GM18508 (cell line): ENCODE results near the gene DHX35.
"Not testable (repeated sequence)": the region's sequence is repeated elsewhere in the genome, so short reads cannot be mapped to it uniquely, and the experiment has no call there.

Experiments
- ATAC-seq: cut with Tn5 transposase; IDR thresholded peaks from one replicate; pipeline ENCODE4 v1.9.1; 2021; ENCODE audit warnings: moderate number of reproducible peaks; ENCODE audit not compliant: insufficient read depth, unreplicated experiment

Gene DHX35

DNA sequence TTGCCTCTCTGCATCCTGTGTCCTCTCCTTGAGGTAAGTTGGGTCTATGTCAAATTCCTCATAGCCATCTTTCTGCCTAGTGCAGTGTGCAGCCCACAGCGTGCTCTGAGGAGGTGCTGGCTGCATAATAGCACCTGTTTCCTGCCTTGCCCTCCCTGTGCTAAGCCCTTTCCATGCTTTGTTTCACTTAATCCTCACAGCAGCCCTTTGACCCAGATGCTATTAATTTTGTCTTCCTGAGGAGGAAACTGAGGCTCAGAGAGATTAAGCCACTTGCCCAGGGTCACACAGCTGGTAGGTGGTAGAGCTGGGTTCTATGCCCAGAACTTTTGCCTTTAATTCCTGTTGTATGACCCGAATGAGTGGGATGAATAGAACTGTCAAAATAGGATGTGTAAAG, 22.5 kb upstream of the DHX35 start:
- ATAC-seq, result no peak

- ATAC-seq, result no peak
Measured at GRCh38 chr20:38940644-38941043, 21.5 kb upstream of the DHX35 start.

GRCh38 chr20:38941726-38942389, 20.3 kb upstream of the DHX35 start:
- no peak for ATAC-seq

DNA sequence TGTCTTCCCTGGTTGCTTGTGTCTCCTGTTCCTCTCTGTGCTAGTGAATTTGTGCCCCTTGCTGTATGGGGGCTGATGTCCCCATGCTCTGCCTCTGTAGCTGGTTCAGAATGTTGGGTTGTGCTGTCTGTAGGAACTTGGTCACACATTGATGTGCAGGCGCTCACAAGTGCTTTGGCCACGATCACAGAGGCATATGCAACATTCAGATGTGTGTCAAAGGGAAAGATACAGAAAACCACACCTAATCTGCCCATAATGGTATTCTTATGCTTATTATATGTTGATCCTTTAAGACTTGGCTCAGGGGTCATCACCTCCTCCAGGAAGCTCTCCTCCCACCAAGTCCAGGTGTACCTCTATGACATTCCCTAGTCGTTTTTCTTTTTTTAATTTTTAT, 17.1 kb upstream of the DHX35 start:
- ATAC-seq, result no peak

DNA sequence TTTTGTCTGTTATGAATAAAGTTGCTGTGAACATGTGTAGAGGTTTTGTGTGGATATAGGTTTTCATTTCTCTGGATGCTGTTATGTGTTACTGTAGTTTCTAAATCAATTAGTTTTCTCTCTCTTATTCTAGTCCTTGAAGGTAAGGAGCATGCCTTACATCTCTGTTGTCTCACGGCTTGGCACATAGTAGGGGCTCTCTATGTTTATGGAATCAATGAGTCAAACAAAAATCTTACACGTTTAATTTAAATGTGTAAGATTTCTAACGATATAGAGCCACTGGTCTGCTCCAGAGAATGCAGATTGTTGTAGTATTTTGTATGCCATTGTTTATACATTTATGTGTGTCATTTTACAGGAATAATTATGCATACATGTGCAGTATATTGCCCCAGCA, 15.3 kb upstream of the DHX35 start:
- ATAC-seq, result no peak

DNA sequence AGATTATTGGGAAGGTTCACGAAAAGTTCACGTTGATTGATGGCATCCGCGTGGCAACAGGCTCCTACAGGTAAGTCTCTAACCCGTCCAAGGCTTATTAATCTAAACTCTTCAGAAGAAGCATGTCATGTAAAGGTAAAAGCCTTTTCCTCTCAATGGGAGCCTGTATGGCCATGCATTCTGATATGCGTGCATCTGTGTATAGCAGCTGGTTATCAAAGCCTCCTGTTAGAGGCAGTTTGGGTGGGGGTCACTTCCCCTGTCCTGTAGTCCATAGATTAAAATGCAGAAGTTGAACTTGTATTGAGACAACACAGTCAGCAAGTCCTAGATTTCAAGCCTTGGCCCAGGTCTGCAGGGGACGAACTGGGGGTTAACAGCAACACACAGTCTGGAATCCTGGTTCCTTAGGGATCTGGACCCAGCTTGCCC, 14.2 kb upstream of the DHX35 start:
- no peak for ATAC-seq

GRCh38 chr20:38950254-38950653, 11.9 kb upstream of the DHX35 start:
- ATAC-seq, result no peak

GRCh38 chr20:38951611-38952010, 10.5 kb upstream of the DHX35 start:
- no peak for ATAC-seq

GRCh38 chr20:38952153-38952552, 10.0 kb upstream of the DHX35 start:
- no peak for ATAC-seq

DNA sequence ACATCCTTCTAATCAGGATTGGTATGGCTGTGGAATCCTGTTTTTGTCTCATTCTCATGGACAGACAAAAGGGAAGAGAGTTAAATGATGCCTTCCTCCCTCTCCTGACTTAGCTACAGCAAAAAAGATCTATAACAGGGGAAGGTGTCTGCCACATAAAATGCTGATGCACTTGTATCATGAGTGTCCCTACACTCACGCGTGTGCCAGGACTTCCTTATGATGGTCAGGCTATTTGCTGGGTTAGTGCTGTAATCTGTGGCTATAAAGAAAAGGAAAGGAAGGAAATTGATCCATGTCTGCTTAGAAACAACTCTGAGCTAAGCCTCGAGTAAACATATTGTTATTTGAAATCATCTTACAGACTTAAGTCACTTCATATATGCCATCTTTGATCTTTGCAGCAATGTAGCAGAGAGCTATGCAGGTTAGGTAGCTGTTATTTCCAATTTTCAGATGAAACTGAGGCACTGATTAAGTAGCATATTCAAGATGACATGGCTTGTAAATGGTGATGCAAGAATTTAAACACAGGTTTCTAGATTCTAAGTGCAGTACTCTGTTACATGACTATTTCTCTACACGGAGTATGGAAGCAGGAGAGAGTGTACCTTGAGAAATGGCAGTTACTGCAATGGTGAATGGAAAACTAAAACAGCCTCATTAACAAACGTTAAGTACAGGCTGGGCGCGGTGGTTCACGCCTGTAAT, 8.4 kb upstream of the DHX35 start:
- no peak for ATAC-seq

- ATAC-seq, result no peak
Measured at GRCh38 chr20:38957235-38957876, 4.8 kb upstream of the DHX35 start.

DNA sequence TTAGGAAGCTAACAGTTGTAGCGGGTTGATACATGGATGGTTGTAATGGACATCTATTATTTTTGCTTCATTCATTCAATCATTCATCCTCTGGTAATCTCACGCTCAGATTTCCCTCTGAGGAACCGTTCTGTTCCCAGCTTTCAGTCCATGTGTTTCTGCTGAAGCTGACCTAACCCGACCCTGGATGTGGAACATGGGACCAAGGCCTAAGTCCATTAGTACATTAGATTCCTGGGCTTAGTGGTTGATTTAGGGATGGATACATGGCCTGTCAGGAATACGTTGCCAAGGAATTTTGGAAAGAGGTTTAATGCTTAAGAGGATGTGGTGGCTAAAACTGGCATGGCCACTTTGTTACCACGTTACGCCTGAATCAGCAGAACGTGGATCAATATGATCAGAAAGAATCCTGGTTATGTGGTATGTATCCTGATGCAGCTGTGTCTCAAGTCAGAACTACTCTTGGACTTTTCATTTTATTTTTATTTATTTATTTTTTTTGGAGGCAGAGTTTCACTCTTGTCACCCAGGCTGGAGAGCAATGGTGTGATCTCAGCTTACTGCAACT, 4.1 kb upstream of the DHX35 start:
- no peak for ATAC-seq

- ATAC-seq, result not testable (repeated sequence)
Measured at GRCh38 chr20:38960187-38960687, 1.9 kb upstream of the DHX35 start.

DNA sequence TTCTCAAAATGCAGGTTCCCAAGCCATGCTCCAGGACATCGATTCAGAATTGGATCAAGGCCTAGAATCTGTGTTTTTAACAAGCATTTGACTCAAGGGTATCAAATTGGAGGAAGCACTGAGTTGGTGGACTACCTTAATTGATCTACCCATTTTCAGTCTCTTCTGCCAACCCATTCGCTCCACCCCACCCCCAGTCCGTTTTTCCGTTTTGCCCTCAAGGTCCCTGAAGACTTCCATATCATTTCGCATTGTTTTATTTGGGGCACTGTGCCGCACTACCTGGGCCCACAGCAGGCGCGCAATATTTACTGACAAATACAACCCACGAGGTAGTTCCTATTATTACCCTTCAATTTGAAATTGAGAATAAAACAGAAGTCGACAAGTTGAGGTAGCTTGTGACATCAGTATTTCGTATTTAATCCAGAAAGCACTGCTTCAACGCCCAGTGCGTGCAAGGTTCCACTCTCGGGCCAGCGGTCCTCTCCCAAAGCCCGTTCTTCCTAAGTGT, 557 bp upstream of the DHX35 start:
- no peak for ATAC-seq

DNA sequence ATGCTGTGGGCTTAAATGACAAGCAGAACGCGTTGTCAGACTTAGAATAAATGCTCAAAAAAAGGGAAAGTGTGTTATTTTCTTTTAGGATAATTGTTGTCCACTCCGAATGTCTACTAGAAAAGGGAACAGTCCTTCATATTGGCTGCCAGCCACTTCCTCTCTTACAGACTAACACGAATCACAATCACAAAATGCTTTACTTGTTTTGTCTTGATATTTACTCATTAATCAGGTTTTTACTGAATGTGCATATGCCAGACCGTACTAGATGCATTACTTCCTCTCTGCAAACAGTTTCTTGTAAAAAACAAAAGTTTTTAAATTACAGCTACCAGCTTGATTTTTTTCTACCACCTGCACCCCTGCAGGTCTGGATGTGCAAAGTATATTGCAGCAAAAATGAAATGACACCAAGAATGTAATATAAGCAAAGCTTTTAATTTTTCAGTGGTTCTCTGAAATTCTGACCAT, 821 bp downstream of the DHX35 start:
- ATAC-seq, result no peak

- no peak for ATAC-seq
Measured at GRCh38 chr20:38963745-38964144, 1.6 kb downstream of the DHX35 start.

GRCh38 chr20:38965264-38965663, 3.1 kb downstream of the DHX35 start:
- ATAC-seq, result no peak

DNA sequence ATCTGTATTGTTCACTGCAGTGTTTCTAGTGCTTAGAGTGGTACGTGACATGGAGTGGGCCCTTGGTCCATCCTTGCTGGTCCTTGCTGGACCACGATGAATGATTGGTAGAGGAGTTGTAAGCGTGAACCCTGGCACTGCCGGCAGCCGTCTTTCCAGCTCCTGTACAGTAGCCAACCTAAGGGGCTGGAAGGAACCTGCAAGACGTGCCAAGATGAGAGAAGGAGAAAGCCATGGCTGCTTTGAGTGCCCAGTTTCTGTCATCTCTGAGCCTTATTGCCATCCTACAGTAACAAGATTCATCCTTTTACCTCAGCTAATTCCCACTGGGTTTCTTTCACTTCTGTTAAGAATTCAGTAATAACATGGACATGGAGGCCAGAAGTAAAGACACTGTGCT, 5.9 kb downstream of the DHX35 start:
- no peak for ATAC-seq

DNA sequence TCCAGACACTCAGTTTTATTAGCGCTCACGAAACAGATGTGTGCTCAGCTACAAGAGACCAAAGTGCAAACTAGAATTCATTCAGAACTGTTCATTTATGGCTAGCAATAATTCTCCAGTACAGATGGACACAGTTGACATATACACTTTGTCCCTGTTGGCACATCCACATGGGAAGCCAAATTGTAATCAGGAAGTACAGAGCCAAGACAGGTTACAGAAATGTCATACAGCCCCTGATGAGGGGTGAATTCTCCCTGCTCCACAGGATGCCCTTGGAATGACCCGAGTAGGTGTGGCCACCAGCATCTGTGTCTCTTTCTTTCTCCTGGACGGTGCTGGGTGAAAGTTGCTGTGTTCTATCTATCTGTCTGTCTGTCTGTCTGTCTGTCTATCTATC, 7.6 kb downstream of the DHX35 start:
- ATAC-seq, result no peak

- no peak for ATAC-seq
Measured at GRCh38 chr20:38970302-38970701, 8.2 kb downstream of the DHX35 start.

DNA sequence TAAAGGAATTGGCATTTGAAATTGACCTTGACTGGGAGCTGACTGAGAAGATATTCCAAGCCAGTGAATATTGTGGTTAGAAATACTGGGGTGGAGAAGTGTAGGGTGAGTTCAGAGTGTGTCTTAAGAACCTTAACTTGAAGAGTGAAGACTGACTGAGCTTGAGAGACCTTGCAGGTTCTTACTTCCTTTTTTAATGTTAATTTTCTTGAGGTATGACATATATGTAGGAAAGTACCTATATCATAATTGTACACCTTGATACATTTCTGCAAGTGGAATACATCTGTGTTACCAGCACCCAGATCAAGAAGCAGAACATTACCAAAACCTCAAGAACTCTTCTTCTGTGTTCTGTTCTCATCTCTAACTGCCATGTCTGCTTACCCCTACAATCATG, 11.0 kb downstream of the DHX35 start:
- ATAC-seq, result no peak
